Left colon (tissue), 2 donors: ENCODE data around the gene RPS19BP1. TPM values are rescaled to one million over a fixed set of nuclear protein-coding genes. Genes with fewer than 3 reads are reported as not detected.

Experiments
- ATAC-seq: fragments of 200-7000 bp; cut with Tn5 transposase; one replicate; pipeline ENCODE4 v1.9.1; 2020; ENCODE audit warnings: mild to moderate bottlenecking, moderate library complexity
- DNase-seq, 2 donors: peaks; one replicate each; pipeline ENCODE4 v3.0.0-alpha.2; 2020
- intact Hi-C, 2 donors: fragments of 100-400 bp; cut with DNase I in 1 of 2; cut with micrococcal nuclease in 1 of 2; formaldehyde crosslinking; loops; one replicate each; pipeline versions ENCODE4 v1.11.2 to v1.14.0; 2022; cut with DNase I, micrococcal nuclease
- total RNA-seq, 2 donors: library from RNA; stranded (reverse); fragmentation: NEBNext Ultra II Directional; extraction: Animal tissue kit (Norgen Biotek cat#: 25700); gene quantifications; one replicate each; pipeline ENCODE4 v1.2.1, GENCODE V29; 2021
- donor health status: DM: no; HTN: no; CAD: no.
- donor health status: DM: yes; HTN: yes; CAD: no.

The RPS19BP1 gene
- total RNA-seq, 2 donors from 2014 or later: 57.6 to 60.7 TPM

DNA sequence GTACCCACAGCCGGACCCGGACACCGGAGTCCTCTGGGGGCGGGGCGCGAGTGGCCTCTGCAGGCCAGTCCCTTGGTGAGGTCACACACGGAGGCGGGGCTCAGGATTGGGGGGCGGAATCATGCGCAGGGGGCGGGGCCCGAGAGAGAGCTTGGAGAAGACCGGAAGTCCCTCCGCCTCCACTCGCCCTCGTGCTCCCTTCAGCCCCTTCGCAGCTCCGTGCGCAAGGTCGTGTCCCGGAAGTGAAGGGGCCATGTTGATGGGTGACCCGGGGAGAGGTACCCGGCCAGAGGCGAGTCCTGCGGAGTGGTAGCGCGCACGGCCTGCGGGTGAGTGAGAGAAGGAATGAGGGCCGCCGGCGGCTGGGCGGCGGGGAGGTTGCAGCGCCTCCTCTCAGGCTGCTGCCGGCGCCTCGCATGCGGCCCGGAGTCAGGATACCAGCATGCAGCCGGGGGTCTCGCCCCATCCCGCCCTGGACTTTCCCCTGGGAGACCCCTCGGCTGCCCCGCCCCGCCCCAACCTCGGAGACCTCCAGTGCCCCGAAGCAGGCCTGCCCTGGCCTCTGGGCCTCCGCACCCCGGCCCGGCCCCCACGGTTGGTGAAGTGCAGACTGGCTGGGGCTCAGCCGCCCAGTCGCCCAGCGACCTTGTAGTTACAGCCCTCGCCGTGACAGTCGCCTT, 30.3 kb downstream of the RPS19BP1 start, which contains the start of gene MIEF1:
Gene MIEF1 (plus strand): TSS at position 182 of the 680 bp plus-strand sequence. CDS start 9,005 bp downstream, outside the sequence.
- ATAC-seq: peak; percentile 96
- DNase-seq: peak; percentile 98 to 99
- intact Hi-C loops: loop anchor here in 1 of 2 donors (10.0 kb wide), 1 partner anchor 97 kb away; no protein-coding TSS in a partner anchor

GRCh38 chr22:39501644-39502108, 30.9 kb downstream of the RPS19BP1 start:
- intact Hi-C loops: loop anchor here in 1 of 2 donors (10.0 kb wide), 1 partner anchor 97 kb away; no protein-coding TSS in a partner anchor
- ATAC-seq (no peak), DNase-seq (no peak)

DNA sequence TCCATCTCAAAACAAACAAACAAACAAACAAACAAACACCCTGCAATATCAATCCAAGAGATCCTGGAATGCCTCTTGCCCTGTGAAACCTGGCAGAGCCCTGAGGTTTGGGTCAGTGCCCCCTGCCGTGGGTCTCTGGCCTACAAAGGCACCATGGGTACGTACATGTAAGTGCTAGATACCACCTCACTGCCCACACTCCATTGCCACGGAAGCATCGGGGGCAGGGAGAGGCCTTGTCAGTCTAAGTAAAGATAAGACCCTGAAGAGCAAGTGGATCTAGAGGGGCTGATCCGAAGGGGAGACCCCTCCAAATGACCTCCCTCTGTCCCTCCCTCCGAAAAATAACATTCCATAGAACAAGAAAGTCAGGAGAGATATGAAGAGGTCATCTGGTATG, 32.4 kb downstream of the RPS19BP1 start:
- intact Hi-C loops: loop anchor here in 1 of 2 donors (10.0 kb wide), 1 partner anchor 95 kb away; no protein-coding TSS in a partner anchor
- DNase-seq: no peak
- ATAC-seq: no peak

DNA sequence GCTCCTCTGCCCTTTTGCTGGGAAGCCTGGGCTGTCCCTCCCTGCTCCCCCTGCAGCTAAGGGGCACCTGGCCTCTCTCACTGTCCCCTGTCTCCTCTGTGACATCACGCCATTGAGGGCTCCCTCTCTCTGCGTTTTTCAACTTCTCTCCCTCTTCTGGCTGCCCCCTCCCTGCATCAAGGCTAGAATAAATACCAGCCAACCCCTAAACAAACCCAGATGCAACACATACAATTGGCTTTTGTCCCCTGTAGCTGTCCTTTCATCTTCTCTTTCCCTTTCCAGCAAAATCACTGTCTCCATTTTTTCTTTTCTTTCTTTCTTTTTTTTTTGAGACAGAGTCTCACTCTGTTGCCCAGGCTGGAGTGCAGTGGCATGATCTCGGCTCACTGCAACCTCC, 33.7 kb downstream of the RPS19BP1 start:
- DNase-seq: no peak
- no peak for ATAC-seq
- intact Hi-C loops: no loop called here

DNA sequence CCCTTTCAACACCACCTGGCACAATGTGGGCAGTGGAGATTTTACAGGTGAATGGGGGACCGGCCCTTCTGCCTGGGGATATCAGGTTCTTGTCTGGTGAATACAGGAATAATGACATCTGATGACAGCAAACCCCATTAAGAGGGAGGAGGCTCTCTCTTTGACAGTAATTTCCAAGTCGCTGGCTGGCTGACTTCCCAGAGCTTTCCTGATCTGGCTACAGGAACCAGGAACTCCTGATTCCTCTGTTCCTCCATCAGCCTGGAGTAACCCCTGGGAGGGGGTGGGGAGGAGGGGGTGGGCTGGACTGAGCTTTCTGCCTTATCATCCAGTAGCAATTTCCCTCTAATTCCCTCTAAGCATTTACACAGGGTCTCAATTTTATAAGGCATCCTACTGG, 34.2 kb downstream of the RPS19BP1 start:
- DNase-seq: no peak
- no peak for ATAC-seq
- intact Hi-C loops: no loop called here

DNA sequence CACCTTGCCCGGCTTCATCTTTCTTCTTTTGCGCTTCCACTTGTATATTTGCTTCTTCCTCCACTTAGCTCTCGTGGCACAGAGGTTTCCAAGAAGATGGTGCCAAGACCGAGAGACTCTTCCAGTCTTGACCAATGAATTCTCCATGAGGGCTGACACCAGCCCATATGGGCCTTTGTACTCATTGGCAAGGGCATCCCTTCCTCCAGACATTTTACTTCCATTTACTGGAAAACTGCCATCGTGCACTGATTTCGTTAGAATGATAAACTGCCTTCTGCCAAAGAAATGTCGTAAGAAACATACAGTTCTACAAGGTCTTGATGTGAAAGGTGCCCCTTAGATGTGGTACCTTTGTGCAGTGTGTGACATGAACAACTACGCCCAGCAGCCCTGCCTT, 35.1 kb downstream of the RPS19BP1 start:
- intact Hi-C loops: no loop called here
- DNase-seq (no peak), ATAC-seq (no peak)

DNA sequence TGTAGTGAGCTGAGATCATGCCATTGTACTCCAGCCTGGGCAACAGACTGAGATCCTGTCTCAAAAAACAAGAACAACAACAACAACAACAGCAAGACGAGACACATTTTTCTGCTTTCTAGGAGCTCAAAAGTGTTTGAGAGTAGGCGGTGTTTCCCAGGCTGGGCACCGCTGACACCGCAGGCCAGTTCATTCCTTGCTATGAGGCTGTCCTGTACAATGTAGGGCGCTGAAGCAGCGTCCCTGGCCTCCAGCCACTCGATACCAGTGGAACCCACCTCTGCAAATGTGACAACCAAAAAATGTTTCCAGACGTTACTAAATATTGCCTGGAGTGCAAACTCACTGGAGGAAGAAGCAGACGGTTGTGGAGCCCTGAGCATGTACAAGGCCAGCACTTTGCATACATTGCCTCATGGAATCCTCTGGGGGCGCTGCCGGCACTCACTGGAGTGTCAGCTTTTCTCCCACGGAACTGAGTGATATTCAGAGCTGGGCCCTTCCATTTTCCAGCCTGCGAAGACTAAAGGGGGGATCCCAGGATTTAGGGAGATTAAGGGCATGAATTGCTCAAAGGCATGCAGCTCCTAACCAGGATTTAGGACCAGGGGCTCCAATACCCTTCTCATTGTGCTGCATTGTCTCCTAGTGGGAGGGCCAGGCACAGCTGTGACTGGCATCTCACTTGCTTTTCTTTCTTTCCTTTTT, 36.3 kb downstream of the RPS19BP1 start:
- ATAC-seq: peak; percentile 89
- peak; percentile 69 to 80 for DNase-seq
- intact Hi-C loops: no loop called here

DNA sequence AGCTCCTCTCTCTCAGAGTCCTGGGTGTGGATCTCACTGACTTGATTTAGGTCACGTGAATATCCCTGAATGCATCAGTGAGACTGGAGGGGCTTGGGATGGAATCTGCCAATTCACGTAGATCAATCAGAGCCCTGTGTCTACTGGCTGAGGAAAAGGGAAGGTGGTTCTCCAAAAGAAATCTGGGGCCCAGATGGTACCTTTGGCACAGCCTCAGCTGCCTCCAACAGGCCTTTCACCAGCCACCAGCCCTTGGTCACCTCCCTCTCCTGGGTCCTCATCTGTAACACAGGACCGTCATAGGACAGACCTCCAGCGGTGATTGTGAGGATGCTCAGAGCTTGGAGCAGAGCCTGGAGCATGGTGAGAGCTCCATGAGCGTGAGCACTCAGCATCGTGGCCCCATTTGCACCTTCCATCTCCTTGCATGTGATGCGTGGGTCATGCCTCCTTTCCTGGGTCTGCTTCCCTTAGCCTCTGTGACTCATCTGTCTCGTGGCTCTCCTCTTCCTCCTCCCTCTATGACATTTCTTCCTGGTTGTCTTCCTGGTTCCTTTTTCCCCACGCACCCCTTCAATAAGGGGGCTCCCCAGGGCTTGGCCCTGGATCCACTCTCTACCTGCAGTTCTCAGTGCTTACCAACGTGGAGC, 38.0 kb downstream of the RPS19BP1 start:
- intact Hi-C loops: no loop called here
- ATAC-seq (no peak), DNase-seq (no peak)

GRCh38 chr22:39493759-39494158, 38.8 kb downstream of the RPS19BP1 start:
- DNase-seq (no peak), ATAC-seq (no peak)
- intact Hi-C loops: loop anchor here in 1 of 2 donors (2.0 kb wide), 1 partner anchor 35 kb away; no protein-coding TSS in a partner anchor

GRCh38 chr22:39492186-39492585, 40.4 kb downstream of the RPS19BP1 start:
- ATAC-seq: no peak
- DNase-seq: no peak
- intact Hi-C loops: loop anchor here in 1 of 2 donors (2.0 kb wide), 1 partner anchor 37 kb away; no protein-coding TSS in a partner anchor

DNA sequence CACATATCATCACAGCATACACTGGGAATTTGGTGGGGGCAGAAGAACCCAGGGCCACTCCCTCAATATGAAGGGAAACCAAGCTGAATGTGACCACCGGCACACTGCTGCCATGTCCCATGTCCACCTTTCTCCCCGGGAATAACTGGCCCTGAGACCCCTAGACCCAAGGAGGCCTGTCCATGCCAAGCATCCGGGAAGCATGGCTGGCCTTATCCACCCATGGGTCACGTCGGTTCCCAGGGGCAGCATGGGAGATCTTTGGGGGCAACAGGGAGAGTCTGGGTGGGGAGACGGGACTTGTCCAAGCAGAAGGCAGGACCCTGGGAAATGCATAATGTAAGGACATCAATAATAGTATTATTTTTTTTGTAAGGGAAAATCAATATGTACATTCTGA, 40.9 kb downstream of the RPS19BP1 start:
- ATAC-seq (no peak), DNase-seq (no peak)
- intact Hi-C loops: loop anchor here in 1 of 2 donors (2.0 kb wide), 1 partner anchor 37 kb away; no protein-coding TSS in a partner anchor

- intact Hi-C loops: no loop called here
- no peak for ATAC-seq
- no peak for DNase-seq
Observed at GRCh38 chr22:39490966-39491680, 41.4 kb downstream of the RPS19BP1 start.

GRCh38 chr22:39490135-39490798, 42.3 kb downstream of the RPS19BP1 start:
- intact Hi-C loops: no loop called here
- peak; percentile 83 for ATAC-seq
- peak; percentile 72 to 75 for DNase-seq

DNA sequence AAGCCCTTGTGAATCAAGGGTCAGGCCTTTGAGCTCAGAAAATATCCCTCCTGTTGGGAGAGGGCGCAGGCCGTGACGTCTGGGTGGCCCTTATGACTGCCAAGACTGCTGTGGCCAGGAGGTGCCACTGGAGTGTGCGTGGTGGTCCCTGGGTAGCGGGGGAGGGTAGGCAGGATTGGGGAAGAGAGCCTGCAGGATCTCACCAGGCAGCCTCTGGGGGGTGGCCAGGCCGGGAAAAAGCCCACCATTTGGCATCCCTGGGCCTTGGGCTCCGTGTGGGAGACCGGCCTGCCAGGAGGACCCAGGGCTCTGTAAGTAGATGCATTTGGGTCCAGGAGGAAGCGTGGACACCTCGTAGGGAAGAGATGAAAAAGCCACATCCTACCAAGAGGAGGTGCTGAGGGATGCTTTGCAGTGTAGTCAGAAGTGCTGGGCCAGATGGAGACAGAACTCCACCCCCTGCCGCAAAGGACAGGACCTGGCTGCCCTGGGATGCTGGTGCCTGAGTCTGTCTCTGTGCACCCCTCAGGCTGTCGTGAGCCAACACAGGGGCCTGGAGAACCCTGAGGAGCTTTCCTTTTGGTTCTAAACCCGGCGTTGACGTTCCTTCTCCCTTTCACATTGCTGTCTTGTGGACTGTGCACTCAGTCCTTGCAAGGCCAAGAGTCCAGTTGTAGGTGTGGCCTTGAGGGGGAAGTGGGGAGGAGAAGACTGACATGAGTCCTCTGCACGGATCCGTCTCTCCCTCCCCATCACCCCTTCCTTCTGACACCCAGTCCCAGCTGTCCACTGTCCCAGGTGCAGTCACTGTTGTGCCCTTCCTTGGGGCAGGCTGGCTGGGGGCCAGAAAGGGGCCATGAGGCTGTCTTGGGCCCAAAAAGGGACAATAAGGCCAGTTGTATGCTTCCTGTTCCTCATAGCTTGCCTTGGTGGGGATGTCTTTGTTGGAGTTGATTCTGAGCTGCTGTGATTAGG, 43.2 kb downstream of the RPS19BP1 start:
- DNase-seq (no peak), ATAC-seq (peak; percentile 79)
- intact Hi-C loops: no loop called here

GRCh38 chr22:39488563-39489083, 43.9 kb downstream of the RPS19BP1 start:
- no peak for DNase-seq
- ATAC-seq: no peak

GRCh38 chr22:39487826-39488520, 44.6 kb downstream of the RPS19BP1 start:
- no peak for DNase-seq
- ATAC-seq: no peak
- intact Hi-C loops: no loop called here

More at GRCh38 chr22:39488563-39489083, 43.9 kb downstream of the RPS19BP1 start:
- intact Hi-C loops: no loop called here
